HG02885 (cell line): Measurements from ENCODE around the gene RPAP2.
"Not testable (repeated sequence)": the region's sequence is repeated elsewhere in the genome, so short reads cannot be mapped to it uniquely, and the experiment has no call there.

Experiments
- ATAC-seq: cut with Tn5 transposase; IDR thresholded peaks from one replicate; pipeline ENCODE4 v1.9.1; 2021; ENCODE audit warnings: mild to moderate bottlenecking; ENCODE audit not compliant: unreplicated experiment, poor library complexity

RPAP2 gene

DNA sequence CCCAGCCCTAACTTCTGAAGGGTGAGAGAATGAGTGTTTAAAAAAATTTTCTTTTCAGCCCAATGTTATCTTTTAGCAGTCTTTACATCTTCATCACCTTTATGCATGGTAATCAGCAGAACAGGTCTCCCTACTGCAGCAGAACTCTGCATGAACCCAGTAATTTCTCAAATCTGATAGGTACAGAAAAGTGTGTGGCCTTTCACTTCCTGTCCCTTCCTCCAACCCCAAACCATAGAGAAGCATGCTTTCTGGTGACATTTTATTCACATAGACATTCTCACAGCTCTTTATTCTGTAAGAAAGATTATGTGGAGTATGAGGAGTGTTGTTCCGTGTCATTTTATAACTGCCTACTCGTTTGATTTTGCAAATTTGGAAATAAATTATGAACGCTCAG lies 68.6 kb downstream of the RPAP2 start:
- ATAC-seq: peak; percentile 50

GRCh38 chr1:92372164-92372563 lies 73.3 kb downstream of the RPAP2 start:
- no peak for ATAC-seq

DNA sequence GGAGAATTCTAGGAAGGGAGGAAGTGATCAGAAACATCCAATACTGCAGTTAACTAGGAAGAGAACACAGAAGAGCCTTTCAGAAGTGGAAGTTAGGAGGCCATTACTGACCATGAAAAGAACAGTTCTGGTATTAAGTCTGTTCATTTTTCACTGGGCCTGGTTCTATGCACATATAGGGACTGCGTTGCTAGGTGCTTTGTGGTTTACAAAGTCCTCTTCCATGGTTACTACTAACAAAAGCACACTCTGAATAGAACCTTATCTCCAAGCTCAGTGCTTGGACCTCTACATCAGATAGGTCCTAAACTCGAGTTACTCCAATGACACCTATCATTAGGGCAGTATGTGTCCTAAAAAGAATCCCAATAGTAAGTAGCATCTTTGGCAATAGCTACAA lies 75.4 kb downstream of the RPAP2 start:
- no peak for ATAC-seq

GRCh38 chr1:92376345-92376744 lies 77.5 kb downstream of the RPAP2 start:
- no peak for ATAC-seq

DNA sequence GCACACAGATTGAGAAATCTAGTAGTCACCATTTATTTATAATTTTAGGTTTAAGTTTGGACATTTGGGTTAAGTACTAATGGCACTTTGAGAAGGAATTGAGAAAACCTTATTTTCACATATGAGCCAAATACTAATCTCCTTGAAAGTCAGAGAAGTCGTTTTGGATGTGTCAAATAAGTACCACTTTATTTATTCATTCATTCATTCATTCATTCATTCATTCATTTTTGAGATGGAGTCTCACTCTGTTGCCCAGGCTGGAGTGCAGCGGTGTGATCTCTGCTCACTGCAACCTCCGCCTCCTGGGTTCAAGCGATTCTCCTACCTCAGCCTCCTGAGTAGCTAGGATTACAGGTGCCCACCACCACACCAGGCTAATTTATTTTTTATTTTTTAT lies 79.1 kb downstream of the RPAP2 start:
- ATAC-seq: not testable (repeated sequence)

DNA sequence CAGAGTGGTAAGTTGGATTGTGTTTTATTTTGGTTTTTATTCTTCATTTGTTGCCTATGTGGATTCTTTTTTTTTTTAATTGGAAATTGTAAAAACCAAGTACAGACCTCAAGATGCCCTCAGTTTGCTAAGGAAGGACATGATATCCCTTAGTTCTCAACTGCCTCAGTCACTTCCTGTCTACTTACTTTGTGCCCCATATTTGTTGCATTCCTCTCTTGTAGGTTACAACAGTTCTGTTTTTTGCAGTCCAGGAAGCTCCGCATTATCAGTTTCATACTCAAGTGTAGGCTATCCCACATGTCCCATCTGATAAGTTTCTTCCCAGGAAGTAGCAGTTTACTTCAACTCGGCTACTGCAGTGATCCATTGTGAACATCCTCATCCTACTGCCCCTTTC lies 82.0 kb downstream of the RPAP2 start:
- no peak for ATAC-seq

DNA sequence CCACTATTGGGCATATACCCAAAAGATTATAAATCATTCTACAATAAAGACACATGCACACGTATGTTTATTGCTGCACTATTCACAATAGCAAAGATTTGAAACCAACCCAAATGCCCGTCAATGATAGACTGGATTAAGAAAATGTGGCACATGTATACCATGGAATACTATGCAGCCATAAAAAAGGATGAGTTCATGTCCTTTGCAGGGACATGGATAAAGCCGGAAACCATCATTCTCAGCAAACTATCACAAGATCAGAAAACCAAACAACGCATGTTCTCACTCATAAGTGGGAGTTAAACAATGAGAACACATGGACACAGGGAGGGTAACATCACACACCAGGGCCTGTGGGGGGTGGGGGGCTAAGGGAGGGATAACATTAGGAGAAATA lies 95.1 kb downstream of the RPAP2 start:
- not testable (repeated sequence) for ATAC-seq

GRCh38 chr1:92398519-92398918 lies 99.7 kb downstream of the RPAP2 start:
- ATAC-seq: no peak

DNA sequence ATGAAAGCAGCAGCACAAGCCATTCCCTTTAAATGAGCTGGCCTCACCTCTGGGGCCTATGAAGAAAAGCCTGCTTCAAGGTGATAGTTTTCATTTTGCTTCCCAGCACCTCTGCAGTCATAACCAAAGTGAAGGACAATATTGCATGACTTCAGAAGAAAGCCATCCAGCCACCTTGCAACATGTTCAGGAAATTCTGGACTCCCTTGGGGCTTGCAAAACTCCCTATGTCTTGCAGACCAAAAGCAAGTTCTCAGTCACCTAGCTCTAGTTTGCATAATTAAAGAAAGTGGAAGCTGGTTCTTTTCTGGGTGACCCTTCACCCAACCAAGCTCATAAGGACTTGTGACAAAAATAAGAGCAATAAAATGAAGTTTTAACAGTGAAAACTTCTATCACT lies 100.2 kb downstream of the RPAP2 start:
- ATAC-seq: peak; percentile 87

DNA sequence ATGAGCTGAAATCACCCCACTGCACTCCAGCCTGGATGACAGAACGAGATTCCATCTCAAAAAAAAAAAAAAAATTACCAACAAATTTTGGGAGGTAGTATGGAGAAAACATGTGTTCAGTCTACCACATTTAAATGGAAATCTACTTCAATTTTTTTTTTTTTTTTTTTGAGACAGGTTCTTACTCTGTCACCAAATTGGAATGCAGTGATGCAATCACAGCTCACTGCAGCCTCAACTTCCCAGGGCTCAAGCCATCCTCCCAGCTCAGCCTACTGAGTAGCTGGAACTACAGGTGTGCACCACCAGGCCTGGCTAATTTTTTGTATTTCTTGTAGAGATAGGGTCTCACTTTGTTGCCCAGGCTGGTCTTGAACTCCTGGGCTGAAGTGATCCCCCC lies 105.8 kb downstream of the RPAP2 start:
- no peak for ATAC-seq

DNA sequence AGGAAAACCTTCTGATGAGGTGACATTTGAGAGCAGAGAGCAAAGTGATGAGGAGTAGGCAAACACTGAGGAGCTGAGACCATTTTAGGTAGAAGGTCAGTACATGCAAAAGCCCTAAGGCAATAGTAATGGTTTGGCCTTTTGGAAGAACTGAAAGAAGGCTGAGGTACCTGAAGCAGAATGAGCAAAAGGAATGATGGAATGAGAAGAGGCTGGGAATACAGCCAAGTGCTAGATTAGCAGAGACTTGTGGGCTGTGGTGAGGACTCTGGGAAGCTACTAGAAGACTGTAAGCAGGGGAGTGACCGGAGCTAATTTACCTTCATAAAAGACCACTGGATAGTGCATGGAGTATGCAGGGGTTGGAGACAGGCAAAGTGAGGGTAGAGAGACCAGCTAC lies 110.0 kb downstream of the RPAP2 start:
- no peak for ATAC-seq

- no peak for ATAC-seq
These were observed 111.2 kb downstream of the RPAP2 start for GRCh38 chr1:92409946-92410549.

DNA sequence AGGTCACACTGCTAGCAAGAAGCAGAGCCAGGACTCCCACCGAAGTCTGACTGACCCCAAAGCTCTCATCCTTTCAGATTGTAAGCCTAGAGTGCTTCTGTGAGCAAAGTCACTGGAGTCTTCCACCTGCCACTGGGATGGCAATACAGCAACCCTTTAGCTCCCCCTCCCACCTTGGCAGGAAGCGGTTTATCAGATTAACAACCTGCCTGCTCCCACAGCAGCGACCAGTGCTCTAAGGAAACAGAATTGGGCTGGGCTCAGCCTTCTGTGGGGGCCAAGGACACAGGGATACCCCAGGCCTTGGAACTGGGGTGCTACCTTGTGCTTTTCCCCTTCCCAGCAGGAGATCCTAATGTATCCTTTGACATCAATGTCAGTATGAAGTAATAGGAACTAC lies 111.8 kb downstream of the RPAP2 start:
- ATAC-seq: no peak

GRCh38 chr1:92411511-92411910 lies 112.7 kb downstream of the RPAP2 start:
- no peak for ATAC-seq

DNA sequence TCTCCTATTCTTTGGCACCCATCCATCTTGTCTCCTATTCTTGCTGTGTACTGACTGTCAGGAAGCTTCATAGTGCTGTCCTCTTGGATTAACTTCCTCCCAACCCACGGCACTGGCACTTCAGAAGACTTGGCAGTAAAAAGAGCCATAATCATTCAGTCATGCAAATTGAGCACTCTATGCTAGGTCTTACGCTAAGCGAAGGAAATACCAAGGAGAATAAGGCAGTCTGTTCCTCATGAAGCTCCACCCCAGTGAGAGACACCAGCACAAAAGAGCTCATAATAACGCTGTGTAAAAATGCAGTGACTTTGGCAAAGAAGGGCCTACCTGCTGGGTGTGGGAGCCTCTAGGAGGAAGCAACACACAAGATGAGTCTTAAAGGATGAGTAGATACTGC lies 120.8 kb downstream of the RPAP2 start:
- ATAC-seq: no peak

DNA sequence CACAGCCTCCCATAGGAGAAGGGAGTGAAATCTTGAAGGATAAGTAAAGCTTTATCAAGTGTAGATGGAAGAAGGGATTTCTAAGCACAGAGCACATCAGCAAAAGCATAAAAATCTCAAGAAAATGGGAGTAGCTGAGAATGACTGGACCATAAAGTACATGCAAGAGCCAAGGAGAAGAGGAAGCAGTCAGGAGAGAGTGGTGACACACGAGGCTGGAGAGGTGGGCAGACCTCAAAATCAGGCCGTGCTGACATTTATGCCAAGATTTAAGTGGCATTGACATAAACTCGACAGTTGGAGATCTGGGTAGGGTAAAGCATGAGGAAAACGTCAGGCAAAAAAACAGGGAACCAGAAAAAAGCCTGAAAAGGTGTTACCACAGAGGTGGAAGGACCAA lies 125.5 kb downstream of the RPAP2 start:
- ATAC-seq: no peak

DNA sequence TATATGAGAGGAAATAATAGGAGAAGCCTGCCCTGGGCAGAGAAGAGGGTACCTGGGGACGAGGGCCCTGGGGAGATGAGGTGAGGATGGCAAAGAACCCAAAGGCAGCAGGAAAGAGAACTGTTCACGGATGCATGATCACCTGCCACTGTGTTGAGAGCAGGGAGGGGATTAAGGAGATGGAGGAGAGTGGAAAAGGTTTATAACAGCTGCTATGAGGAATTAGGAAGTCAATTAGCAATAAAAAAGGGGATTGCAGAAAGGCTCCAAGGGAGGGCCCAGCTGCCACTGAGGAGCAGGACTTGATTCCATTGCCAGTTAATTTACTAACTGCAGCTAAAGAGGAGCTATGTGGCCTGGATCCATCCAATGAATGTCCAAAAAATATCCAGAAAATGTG lies 126.8 kb downstream of the RPAP2 start:
- ATAC-seq: no peak

DNA sequence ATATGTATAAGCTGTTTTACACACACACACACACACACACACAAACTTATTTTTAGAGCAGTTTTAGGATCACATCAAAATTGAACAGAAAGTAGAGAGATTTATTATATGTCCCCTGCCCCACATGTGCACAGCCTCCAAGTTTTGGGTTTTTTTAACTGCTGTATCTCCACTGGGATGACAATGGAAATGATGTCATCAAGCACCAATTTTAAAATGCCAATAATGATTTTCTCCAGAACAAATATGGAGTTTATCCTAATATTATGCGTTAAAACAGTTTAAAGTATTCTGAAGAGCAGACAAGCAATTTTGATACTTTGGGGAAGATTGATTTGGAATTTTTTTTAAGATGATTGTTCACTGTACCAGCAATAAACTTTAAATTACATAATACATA lies 131.2 kb downstream of the RPAP2 start:
- ATAC-seq: no peak

GRCh38 chr1:92434572-92434971 lies 135.7 kb downstream of the RPAP2 start:
- ATAC-seq: not testable (repeated sequence)

- no peak for ATAC-seq
These were observed 140.4 kb downstream of the RPAP2 start for GRCh38 chr1:92439291-92439690.

DNA sequence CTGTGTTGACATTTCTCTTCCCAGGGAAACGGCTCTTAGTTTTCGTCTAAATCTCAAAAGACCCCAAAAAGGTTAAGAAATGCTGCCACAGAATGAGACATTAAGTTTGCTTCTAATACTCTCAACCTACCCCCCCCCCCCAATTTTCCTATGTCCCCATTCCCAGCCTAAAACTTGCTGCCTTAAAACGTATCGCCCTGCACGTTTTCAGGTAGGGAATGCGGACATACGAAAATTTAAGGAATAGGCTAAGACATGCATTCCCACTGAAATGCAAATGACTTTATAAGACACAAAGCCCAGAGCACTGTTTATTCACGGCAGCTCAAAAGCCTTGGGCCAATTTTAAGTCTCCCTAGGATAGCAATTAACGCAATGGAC lies 142.4 kb downstream of the RPAP2 start:
- no peak for ATAC-seq

- ATAC-seq: no peak
These were observed 143.0 kb downstream of the RPAP2 start for GRCh38 chr1:92441697-92442342.
